H1 (cell line): ENCODE data around the gene MLPH. TPM values are rescaled to one million over a fixed set of nuclear protein-coding genes. Genes with fewer than 3 reads are reported as not detected.

Experiments
- EZH2 ChIP-seq: fragments of 200-600 bp; sonication (generic); IDR thresholded peaks from 2 replicates; pipeline ENCODE4 v1.7.1; 2012; ENCODE audit warnings: low read depth, mild to moderate bottlenecking, moderate library complexity, low read length, inconsistent platforms; ENCODE audit not compliant: severe bottlenecking
- RBBP5 ChIP-seq: IDR thresholded peaks from 2 replicates; pipeline ENCODE4 v1.7.1; 2012; ENCODE audit warnings: low read depth, mild to moderate bottlenecking, inconsistent platforms, low read length, moderate library complexity, borderline replicate concordance
- SP2 ChIP-seq: IDR thresholded peaks from 2 replicates; pipeline ENCODE4 v1.6.1; 2012; ENCODE audit warnings: mild to moderate bottlenecking, low read length, inconsistent platforms
- TBP ChIP-seq: IDR thresholded peaks from 2 replicates; pipeline ENCODE4 v1.6.1; 2011; ENCODE audit warnings: low read depth, low read length, improper control_type of control experiment
- YY1 ChIP-seq: IDR thresholded peaks from 2 replicates; pipeline ENCODE4 v1.6.1; 2011; ENCODE audit warnings: low read depth, mild to moderate bottlenecking, low read length
- polyA plus RNA-seq, 7 experiments: library from polyadenylated mRNA; depleted of rRNA in 3 of 7; stranded (reverse) in 5 of 7; unstranded in 2 of 7; fragments of >200 nt in 5 of 7; fragments of 200-250 nt in 2 of 7; gene quantifications; 1 replicate in 5 of 7; 2 replicates in 1 of 7; 4 replicates in 1 of 7; pipeline versions ENCODE4 v1.2.1 to v1.2.3, GENCODE V29; 2011 to 2013; ENCODE audit warnings: missing spikeins in 2 of 7, mixed read lengths in 2 of 7
- total RNA-seq: library from RNA; stranded (reverse); fragmentation: NEBNext Ultra II Directional; extraction: Animal tissue kit (Norgen Biotek cat#: 25700); gene quantifications from 2 replicates; pipeline ENCODE4 v1.2.1, GENCODE V29; 2021
- TF ChIP-seq, protein P1 (sequence below): fragments of 300-600 bp; sonication (generic); IDR thresholded peaks from 2 replicates; pipeline ENCODE4 v1.7.1; 2012; ENCODE audit warnings: low read length, moderate library complexity, mild to moderate bottlenecking, inconsistent platforms; ENCODE audit not compliant: insufficient replicate concordance
- TF ChIP-seq, protein P2 (sequence below): IDR thresholded peaks from 2 replicates; pipeline ENCODE4 v1.6.1; 2012; ENCODE audit warnings: low read length, inconsistent platforms

The MLPH gene
- total and polyA plus RNA-seq, 2 of the 8 experiments (the other 6 are each of a cell fraction or from before 2014, with no cell fraction given), result 12.7 to 17.0 TPM

DNA sequence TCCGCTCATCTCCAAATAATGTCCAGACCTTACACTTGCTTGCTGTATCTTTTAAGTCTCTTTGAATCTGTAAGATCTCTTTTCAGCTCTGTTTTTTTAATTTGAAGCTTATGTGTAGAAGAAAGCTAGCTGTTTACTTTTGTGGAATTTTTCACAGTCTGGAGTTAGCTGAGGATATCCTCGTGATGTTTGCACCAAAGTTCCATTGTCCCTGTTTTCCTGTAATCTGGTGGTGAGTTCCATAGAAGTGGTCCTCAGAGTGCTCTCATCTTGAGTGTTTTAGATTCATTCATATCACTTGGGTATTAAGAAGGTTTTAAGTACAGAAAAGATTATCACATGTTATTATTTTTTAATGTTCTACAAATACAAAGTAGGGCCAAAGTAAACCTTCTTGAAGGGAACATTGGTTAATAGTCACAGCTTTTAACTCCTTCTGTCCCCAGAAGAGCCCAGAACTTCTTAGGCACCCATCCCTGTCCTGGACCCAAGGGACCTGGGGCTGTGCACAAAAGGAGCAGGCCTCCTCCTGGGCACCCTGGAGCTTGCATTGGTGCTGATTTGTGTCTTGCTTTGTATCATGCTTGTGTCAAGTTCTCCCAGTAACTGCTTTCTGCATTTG lies 15.0 kb downstream of the MLPH start (continued):
- TF ChIP-seq, protein P1, sequence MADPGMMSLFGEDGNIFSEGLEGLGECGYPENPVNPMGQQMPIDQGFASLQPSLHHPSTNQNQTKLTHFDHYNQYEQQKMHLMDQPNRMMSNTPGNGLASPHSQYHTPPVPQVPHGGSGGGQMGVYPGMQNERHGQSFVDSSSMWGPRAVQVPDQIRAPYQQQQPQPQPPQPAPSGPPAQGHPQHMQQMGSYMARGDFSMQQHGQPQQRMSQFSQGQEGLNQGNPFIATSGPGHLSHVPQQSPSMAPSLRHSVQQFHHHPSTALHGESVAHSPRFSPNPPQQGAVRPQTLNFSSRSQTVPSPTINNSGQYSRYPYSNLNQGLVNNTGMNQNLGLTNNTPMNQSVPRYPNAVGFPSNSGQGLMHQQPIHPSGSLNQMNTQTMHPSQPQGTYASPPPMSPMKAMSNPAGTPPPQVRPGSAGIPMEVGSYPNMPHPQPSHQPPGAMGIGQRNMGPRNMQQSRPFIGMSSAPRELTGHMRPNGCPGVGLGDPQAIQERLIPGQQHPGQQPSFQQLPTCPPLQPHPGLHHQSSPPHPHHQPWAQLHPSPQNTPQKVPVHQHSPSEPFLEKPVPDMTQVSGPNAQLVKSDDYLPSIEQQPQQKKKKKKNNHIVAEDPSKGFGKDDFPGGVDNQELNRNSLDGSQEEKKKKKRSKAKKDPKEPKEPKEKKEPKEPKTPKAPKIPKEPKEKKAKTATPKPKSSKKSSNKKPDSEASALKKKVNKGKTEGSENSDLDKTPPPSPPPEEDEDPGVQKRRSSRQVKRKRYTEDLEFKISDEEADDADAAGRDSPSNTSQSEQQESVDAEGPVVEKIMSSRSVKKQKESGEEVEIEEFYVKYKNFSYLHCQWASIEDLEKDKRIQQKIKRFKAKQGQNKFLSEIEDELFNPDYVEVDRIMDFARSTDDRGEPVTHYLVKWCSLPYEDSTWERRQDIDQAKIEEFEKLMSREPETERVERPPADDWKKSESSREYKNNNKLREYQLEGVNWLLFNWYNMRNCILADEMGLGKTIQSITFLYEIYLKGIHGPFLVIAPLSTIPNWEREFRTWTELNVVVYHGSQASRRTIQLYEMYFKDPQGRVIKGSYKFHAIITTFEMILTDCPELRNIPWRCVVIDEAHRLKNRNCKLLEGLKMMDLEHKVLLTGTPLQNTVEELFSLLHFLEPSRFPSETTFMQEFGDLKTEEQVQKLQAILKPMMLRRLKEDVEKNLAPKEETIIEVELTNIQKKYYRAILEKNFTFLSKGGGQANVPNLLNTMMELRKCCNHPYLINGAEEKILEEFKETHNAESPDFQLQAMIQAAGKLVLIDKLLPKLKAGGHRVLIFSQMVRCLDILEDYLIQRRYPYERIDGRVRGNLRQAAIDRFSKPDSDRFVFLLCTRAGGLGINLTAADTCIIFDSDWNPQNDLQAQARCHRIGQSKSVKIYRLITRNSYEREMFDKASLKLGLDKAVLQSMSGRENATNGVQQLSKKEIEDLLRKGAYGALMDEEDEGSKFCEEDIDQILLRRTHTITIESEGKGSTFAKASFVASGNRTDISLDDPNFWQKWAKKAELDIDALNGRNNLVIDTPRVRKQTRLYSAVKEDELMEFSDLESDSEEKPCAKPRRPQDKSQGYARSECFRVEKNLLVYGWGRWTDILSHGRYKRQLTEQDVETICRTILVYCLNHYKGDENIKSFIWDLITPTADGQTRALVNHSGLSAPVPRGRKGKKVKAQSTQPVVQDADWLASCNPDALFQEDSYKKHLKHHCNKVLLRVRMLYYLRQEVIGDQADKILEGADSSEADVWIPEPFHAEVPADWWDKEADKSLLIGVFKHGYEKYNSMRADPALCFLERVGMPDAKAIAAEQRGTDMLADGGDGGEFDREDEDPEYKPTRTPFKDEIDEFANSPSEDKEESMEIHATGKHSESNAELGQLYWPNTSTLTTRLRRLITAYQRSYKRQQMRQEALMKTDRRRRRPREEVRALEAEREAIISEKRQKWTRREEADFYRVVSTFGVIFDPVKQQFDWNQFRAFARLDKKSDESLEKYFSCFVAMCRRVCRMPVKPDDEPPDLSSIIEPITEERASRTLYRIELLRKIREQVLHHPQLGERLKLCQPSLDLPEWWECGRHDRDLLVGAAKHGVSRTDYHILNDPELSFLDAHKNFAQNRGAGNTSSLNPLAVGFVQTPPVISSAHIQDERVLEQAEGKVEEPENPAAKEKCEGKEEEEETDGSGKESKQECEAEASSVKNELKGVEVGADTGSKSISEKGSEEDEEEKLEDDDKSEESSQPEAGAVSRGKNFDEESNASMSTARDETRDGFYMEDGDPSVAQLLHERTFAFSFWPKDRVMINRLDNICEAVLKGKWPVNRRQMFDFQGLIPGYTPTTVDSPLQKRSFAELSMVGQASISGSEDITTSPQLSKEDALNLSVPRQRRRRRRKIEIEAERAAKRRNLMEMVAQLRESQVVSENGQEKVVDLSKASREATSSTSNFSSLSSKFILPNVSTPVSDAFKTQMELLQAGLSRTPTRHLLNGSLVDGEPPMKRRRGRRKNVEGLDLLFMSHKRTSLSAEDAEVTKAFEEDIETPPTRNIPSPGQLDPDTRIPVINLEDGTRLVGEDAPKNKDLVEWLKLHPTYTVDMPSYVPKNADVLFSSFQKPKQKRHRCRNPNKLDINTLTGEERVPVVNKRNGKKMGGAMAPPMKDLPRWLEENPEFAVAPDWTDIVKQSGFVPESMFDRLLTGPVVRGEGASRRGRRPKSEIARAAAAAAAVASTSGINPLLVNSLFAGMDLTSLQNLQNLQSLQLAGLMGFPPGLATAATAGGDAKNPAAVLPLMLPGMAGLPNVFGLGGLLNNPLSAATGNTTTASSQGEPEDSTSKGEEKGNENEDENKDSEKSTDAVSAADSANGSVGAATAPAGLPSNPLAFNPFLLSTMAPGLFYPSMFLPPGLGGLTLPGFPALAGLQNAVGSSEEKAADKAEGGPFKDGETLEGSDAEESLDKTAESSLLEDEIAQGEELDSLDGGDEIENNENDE, result no peak
- no peak for TF ChIP-seq EZH2
- TF ChIP-seq TBP, result no peak
- TF ChIP-seq RBBP5, result no peak
- TF ChIP-seq, protein P2, sequence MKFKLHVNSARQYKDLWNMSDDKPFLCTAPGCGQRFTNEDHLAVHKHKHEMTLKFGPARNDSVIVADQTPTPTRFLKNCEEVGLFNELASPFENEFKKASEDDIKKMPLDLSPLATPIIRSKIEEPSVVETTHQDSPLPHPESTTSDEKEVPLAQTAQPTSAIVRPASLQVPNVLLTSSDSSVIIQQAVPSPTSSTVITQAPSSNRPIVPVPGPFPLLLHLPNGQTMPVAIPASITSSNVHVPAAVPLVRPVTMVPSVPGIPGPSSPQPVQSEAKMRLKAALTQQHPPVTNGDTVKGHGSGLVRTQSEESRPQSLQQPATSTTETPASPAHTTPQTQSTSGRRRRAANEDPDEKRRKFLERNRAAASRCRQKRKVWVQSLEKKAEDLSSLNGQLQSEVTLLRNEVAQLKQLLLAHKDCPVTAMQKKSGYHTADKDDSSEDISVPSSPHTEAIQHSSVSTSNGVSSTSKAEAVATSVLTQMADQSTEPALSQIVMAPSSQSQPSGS, result no peak
- TF ChIP-seq SP2, result no peak
- no peak for TF ChIP-seq YY1
